Body of pancreas (tissue), 4 donors: Measurements from ENCODE around the gene S1PR3.

Source experiments
- POLR2A ChIP-seq, 3 donors: fragments of 450-650 bp; IDR thresholded peaks; one replicate each; pipeline ENCODE4 v1.6.1; 2016; ENCODE audit warnings: antibody characterized with exemption in 3 of 3, mild to moderate bottlenecking in 2 of 3
- TF ChIP-seq, protein P1 (sequence below), 7 experiments: fragments of 450-650 bp in 4 of 7; fragments of 200-600 bp in 3 of 7; sonication (generic) in 3 of 7; IDR thresholded peaks; one replicate each; pipeline ENCODE4 v1.5.1; 2016 to 2019; ENCODE audit warnings: antibody characterized with exemption in 7 of 7

DNA sequence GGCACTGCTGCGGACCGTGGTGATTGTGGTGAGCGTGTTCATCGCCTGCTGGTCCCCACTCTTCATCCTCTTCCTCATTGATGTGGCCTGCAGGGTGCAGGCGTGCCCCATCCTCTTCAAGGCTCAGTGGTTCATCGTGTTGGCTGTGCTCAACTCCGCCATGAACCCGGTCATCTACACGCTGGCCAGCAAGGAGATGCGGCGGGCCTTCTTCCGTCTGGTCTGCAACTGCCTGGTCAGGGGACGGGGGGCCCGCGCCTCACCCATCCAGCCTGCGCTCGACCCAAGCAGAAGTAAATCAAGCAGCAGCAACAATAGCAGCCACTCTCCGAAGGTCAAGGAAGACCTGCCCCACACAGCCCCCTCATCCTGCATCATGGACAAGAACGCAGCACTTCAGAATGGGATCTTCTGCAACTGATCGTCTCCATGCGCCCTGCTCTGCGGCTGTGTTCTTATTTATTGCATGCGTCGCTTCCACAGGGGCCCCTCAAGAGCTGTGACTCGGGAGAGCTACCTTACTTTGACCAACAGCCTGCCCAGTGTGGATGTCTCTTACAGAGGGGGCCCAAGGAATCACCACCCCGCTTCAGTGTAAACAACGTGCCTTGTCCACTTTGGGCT, 10.8 kb downstream of the S1PR3 start:
- TF ChIP-seq, protein P1, sequence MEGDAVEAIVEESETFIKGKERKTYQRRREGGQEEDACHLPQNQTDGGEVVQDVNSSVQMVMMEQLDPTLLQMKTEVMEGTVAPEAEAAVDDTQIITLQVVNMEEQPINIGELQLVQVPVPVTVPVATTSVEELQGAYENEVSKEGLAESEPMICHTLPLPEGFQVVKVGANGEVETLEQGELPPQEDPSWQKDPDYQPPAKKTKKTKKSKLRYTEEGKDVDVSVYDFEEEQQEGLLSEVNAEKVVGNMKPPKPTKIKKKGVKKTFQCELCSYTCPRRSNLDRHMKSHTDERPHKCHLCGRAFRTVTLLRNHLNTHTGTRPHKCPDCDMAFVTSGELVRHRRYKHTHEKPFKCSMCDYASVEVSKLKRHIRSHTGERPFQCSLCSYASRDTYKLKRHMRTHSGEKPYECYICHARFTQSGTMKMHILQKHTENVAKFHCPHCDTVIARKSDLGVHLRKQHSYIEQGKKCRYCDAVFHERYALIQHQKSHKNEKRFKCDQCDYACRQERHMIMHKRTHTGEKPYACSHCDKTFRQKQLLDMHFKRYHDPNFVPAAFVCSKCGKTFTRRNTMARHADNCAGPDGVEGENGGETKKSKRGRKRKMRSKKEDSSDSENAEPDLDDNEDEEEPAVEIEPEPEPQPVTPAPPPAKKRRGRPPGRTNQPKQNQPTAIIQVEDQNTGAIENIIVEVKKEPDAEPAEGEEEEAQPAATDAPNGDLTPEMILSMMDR (IDR thresholded peaks at IDR 0.05) = no peak
- TF ChIP-seq POLR2A (IDR thresholded peaks at IDR 0.05) = no peak
